ENCODE results near the gene SMIM35.

The SMIM35 gene

DNA sequence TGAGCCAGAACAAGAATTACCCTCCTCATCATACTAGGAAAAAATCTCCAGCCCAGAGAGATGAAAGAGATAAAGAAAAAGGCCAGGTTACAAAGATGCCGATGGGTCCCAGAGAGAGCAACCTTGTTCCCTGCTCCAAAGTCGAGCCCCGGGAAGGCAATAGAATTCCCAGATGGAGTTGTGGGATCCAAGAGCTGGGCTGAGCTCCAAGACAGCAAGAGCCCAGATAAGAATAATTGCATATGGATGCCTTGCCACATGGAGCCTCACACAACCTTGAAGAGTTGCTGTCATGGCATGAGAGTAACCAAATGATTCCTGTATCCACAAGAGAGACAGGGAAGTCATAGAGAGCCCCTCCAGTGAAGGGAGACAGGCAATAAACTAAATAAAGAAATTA, 69.7 kb downstream of the SMIM35 start:
- no peaks in the 10 kb centered on the region for H3K79me1 ChIP-seq (ENCODE audit: low read length)
- no peak for DNase-seq
- no CpG with 5 or more reads among the region's 3 CpGs for WGBS (ENCODE audit: extremely low coverage, insufficient coverage, insufficient read length)
- H3K27ac ChIP-seq (ENCODE audit: low read depth, low read length) = no peak overlapping the region
- H3K36me3 ChIP-seq (ENCODE audit: control insufficient read depth in 1 of 2, insufficient read depth in 2 of 2, low read length in 2 of 2) = no peaks in the 10 kb centered on the region
- no peaks in the 10 kb centered on the region for H3K4me1 ChIP-seq (ENCODE audit: control insufficient read depth in 1 of 2, insufficient read depth in 2 of 2, low read length in 2 of 2)
- no peak overlapping the region for H4K12ac ChIP-seq (ENCODE audit: low read depth, low read length)
- no peak overlapping the region for H2BK5ac ChIP-seq (ENCODE audit: low read depth, low read length, poor library complexity)
- H3K4me2 ChIP-seq (ENCODE audit: low read length) = no peak overlapping the region
- no peak overlapping the region for H3K14ac ChIP-seq (ENCODE audit: low read length)
- no peak overlapping the region for H3K9ac ChIP-seq (ENCODE audit: low read length)
- no peaks in the 10 kb centered on the region for H3K27me3 ChIP-seq (ENCODE audit: insufficient read depth, low read length)
- H2AFZ ChIP-seq (ENCODE audit: insufficient read depth, low read length, poor library complexity) = no peak overlapping the region
- no peak overlapping the region for H2BK12ac ChIP-seq (ENCODE audit: low read length)
- no peak overlapping the region for H4K91ac ChIP-seq (ENCODE audit: low read depth, low read length)
- H3K4ac ChIP-seq (ENCODE audit: low read depth, low read length) = no peak overlapping the region
- no peak overlapping the region for H2AK5ac ChIP-seq (ENCODE audit: low read length)
- no peak overlapping the region for H2BK120ac ChIP-seq (ENCODE audit: insufficient read depth, low read length, poor library complexity)
- no peak overlapping the region for H3K18ac ChIP-seq (ENCODE audit: low read length)
- peaks cover 7% of the 10 kb centered on the region for H3K9me3 ChIP-seq (ENCODE audit: insufficient read depth, low read depth, low read length)
- H3K4me3 ChIP-seq (ENCODE audit: low read depth, low read length) = no peak overlapping the region
- no peaks in the 10 kb centered on the region for H3K79me2 ChIP-seq (ENCODE audit: control insufficient read depth, insufficient read depth, low read length, poor library complexity)
- H4K8ac ChIP-seq (ENCODE audit: low read depth, low read length) = no peak overlapping the region
- no peak overlapping the region for H3K23ac ChIP-seq (ENCODE audit: low read length)

DNA sequence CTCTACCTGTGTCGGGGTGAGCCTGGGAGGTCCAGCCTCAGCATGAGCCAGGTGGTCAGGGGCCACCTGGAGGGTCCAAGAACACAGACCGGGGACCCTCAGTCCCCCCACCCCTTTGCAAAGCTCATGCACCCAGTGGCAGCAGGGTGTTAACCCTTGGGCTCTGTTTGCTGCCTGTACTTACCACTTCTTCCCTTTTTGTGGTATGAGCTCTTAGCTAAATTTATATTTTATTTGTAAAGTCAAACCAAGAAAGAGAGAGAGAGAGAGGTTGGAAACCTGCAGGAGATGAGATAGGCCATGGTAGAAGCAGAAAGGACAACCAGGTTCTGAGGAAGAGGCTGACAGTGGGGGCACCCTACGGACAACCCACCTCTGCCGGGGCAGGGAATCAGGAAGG, 70.7 kb downstream of the SMIM35 start:
- Histone ChIP-seq H3K27me3 (ENCODE audit: insufficient read depth, low read length) (no peaks in the 10 kb centered on the region), H4K91ac (ENCODE audit: low read depth, low read length) (no peak overlapping the region), H3K4ac (ENCODE audit: low read depth, low read length) (no peak overlapping the region), H3K36me3 (ENCODE audit: control insufficient read depth in 1 of 2, insufficient read depth in 2 of 2, low read length in 2 of 2) (no peaks in the 10 kb centered on the region), H3K4me3 (ENCODE audit: low read depth, low read length) (no peak overlapping the region), H2BK120ac (ENCODE audit: insufficient read depth, low read length, poor library complexity) (no peak overlapping the region), H2AFZ (ENCODE audit: insufficient read depth, low read length, poor library complexity) (no peak overlapping the region), H3K14ac (ENCODE audit: low read length) (no peak overlapping the region), H3K18ac (ENCODE audit: low read length) (no peak overlapping the region), H3K9me3 (ENCODE audit: insufficient read depth, low read depth, low read length) (peaks cover 7% of the 10 kb centered on the region), H3K9ac (ENCODE audit: low read length) (no peak overlapping the region), H3K4me2 (ENCODE audit: low read length) (no peak overlapping the region), H2BK12ac (ENCODE audit: low read length) (no peak overlapping the region), H3K23ac (ENCODE audit: low read length) (no peak overlapping the region), H2BK5ac (ENCODE audit: low read depth, low read length, poor library complexity) (no peak overlapping the region), H3K4me1 (ENCODE audit: control insufficient read depth in 1 of 2, insufficient read depth in 2 of 2, low read length in 2 of 2) (no peaks in the 10 kb centered on the region), H3K79me1 (ENCODE audit: low read length) (no peaks in the 10 kb centered on the region), H3K27ac (ENCODE audit: low read depth, low read length) (no peak overlapping the region), H2AK5ac (ENCODE audit: low read length) (no peak overlapping the region), H4K8ac (ENCODE audit: low read depth, low read length) (no peak overlapping the region), H4K12ac (ENCODE audit: low read depth, low read length) (no peak overlapping the region), H3K79me2 (ENCODE audit: control insufficient read depth, insufficient read depth, low read length, poor library complexity) (no peaks in the 10 kb centered on the region)
- DNase-seq = no peak
- no CpG with 5 or more reads among the region's 4 CpGs for WGBS (ENCODE audit: extremely low coverage, insufficient coverage, insufficient read length)

DNA sequence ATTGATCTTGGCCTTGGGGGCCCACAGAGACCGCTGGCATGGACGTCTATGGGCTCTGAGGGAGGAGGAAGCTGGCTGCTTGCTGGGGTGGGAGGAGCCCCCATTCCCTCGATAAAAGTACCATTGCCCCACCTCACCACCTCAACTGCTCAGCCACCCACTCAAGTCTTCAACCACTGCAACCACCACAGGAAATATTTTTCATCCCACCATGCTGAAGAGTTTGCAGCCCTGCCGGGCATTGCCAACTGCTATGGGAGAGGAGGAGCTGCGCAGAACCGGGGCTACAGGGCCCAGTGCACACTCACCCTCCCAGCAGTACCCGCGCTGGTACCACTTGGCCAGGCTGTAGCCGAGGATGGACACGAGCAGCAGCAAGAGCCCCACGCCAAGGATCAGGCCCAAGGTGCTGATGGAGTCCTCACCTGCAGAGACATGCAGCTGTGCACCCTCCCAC, 71.3 kb downstream of the SMIM35 start:
- Histone ChIP-seq H3K14ac (ENCODE audit: low read length) (no peak overlapping the region), H2AK5ac (ENCODE audit: low read length) (no peak overlapping the region), H3K23ac (ENCODE audit: low read length) (no peak overlapping the region), H3K79me1 (ENCODE audit: low read length) (no peaks in the 10 kb centered on the region), H3K36me3 (ENCODE audit: control insufficient read depth in 1 of 2, insufficient read depth in 2 of 2, low read length in 2 of 2) (no peaks in the 10 kb centered on the region), H3K9me3 (ENCODE audit: insufficient read depth, low read depth, low read length) (peaks cover 7% of the 10 kb centered on the region), H3K27me3 (ENCODE audit: insufficient read depth, low read length) (no peaks in the 10 kb centered on the region), H2BK12ac (ENCODE audit: low read length) (no peak overlapping the region), H4K12ac (ENCODE audit: low read depth, low read length) (no peak overlapping the region), H3K4me3 (ENCODE audit: low read depth, low read length) (no peak overlapping the region), H3K4ac (ENCODE audit: low read depth, low read length) (no peak overlapping the region), H3K4me2 (ENCODE audit: low read length) (no peak overlapping the region), H2BK120ac (ENCODE audit: insufficient read depth, low read length, poor library complexity) (no peak overlapping the region), H2BK5ac (ENCODE audit: low read depth, low read length, poor library complexity) (no peak overlapping the region), H3K18ac (ENCODE audit: low read length) (no peak overlapping the region), H4K91ac (ENCODE audit: low read depth, low read length) (no peak overlapping the region), H3K9ac (ENCODE audit: low read length) (no peak overlapping the region), H2AFZ (ENCODE audit: insufficient read depth, low read length, poor library complexity) (no peak overlapping the region), H3K4me1 (ENCODE audit: control insufficient read depth in 1 of 2, insufficient read depth in 2 of 2, low read length in 2 of 2) (no peaks in the 10 kb centered on the region), H3K79me2 (ENCODE audit: control insufficient read depth, insufficient read depth, low read length, poor library complexity) (no peaks in the 10 kb centered on the region), H4K8ac (ENCODE audit: low read depth, low read length) (no peak overlapping the region), H3K27ac (ENCODE audit: low read depth, low read length) (no peak overlapping the region)
- DNase-seq = no peak
- no CpG with 5 or more reads among the region's 11 CpGs for WGBS (ENCODE audit: extremely low coverage, insufficient coverage, insufficient read length)

GRCh38 chr11:118014022-118014421, 72.7 kb downstream of the SMIM35 start:
- no peak overlapping the region for H3K18ac ChIP-seq (ENCODE audit: low read length)
- no peak overlapping the region for H2BK5ac ChIP-seq (ENCODE audit: low read depth, low read length, poor library complexity)
- no peak overlapping the region for H3K14ac ChIP-seq (ENCODE audit: low read length)
- H3K23ac ChIP-seq (ENCODE audit: low read length) = no peak overlapping the region
- no peak overlapping the region for H4K8ac ChIP-seq (ENCODE audit: low read depth, low read length)
- H3K79me1 ChIP-seq (ENCODE audit: low read length) = no peaks in the 10 kb centered on the region
- no peaks in the 10 kb centered on the region for H3K79me2 ChIP-seq (ENCODE audit: control insufficient read depth, insufficient read depth, low read length, poor library complexity)
- no peak overlapping the region for H4K12ac ChIP-seq (ENCODE audit: low read depth, low read length)
- no peak overlapping the region for H3K9ac ChIP-seq (ENCODE audit: low read length)
- DNase-seq = no peak
- H3K4me1 ChIP-seq (ENCODE audit: control insufficient read depth in 1 of 2, insufficient read depth in 2 of 2, low read length in 2 of 2) = no peaks in the 10 kb centered on the region
- no peak overlapping the region for H2AK5ac ChIP-seq (ENCODE audit: low read length)
- no CpG with 5 or more reads among the region's 3 CpGs for WGBS (ENCODE audit: extremely low coverage, insufficient coverage, insufficient read length)
- H3K27ac ChIP-seq (ENCODE audit: low read depth, low read length) = no peak overlapping the region
- no peaks in the 10 kb centered on the region for H3K27me3 ChIP-seq (ENCODE audit: insufficient read depth, low read length)
- H3K4ac ChIP-seq (ENCODE audit: low read depth, low read length) = no peak overlapping the region
- H3K9me3 ChIP-seq (ENCODE audit: insufficient read depth, low read depth, low read length) = peaks cover 7% of the 10 kb centered on the region
- H4K91ac ChIP-seq (ENCODE audit: low read depth, low read length) = no peak overlapping the region
- no peak overlapping the region for H2BK12ac ChIP-seq (ENCODE audit: low read length)
- no peak overlapping the region for H3K4me3 ChIP-seq (ENCODE audit: low read depth, low read length)
- H3K4me2 ChIP-seq (ENCODE audit: low read length) = no peak overlapping the region
- H3K36me3 ChIP-seq (ENCODE audit: control insufficient read depth in 1 of 2, insufficient read depth in 2 of 2, low read length in 2 of 2) = no peaks in the 10 kb centered on the region
- no peak overlapping the region for H2BK120ac ChIP-seq (ENCODE audit: insufficient read depth, low read length, poor library complexity)
- no peak overlapping the region for H2AFZ ChIP-seq (ENCODE audit: insufficient read depth, low read length, poor library complexity)
